ENCODE results near the gene MRS2. TPM values are rescaled to one million over a fixed set of nuclear protein-coding genes. Genes with fewer than 3 reads are reported as not detected.

MRS2 gene
- total and polyA plus RNA-seq, 9 of the 15 experiments (the other 6 are each of a cell fraction or from before 2014, with no cell fraction given) = 14.6 to 57.9 (median 48.1) TPM

DNA sequence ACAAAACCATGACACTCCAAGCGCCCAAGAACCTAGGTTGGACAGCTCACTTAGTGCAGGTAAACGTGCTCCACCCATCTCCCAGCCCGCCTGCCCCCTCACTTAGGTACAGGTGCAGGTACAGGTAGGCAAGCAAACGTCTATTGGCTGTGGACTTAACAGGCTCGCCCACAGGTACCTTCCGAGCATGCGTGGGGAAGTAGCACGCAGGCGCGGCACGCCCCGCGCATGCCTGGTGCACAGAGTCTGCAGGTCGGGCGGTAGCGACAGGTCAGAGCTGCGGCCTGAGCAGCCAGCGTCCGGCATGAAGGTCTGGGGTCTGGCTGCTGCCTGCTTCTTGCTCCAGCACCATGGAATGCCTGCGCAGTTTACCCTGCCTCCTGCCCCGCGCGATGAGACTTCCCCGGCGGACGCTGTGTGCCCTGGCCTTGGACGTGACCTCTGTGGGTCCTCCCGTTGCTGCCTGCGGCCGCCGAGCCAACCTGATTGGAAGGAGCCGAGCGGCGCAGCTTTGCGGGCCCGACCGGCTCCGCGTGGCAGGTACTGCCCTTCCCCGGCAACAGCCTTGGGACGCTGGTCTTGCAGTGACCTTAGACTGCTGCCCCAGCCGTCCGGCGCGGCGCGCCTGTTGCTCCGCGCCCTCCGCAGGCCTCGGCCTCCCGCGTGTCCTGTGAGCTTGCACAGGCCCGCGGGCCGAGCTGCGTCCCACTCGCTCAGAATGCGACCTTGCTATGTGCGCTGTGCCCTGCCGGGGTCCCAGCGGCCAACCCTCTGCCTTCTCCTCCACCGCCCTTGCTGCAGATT, at the start of gene MRS2 (continued):
- peak; percentile 42 for TF ChIP-seq POU5F1 (IDR thresholded peaks at IDR 0.05; ENCODE audit: borderline replicate concordance, low read depth, low read length, partially characterized antibody)
- TF ChIP-seq, protein P1, sequence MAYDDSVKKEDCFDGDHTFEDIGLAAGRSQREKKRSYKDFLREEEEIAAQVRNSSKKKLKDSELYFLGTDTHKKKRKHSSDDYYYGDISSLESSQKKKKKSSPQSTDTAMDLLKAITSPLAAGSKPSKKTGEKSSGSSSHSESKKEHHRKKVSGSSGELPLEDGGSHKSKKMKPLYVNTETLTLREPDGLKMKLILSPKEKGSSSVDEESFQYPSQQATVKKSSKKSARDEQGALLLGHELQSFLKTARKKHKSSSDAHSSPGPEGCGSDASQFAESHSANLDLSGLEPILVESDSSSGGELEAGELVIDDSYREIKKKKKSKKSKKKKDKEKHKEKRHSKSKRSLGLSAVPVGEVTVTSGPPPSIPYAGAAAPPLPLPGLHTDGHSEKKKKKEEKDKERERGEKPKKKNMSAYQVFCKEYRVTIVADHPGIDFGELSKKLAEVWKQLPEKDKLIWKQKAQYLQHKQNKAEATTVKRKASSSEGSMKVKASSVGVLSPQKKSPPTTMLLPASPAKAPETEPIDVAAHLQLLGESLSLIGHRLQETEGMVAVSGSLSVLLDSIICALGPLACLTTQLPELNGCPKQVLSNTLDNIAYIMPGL (CRISPR knock-in tag; IDR thresholded peaks at IDR 0.05) = peak; percentile 84
- peak; percentile 24; the same call in 1 of the 2 replicates for TF ChIP-seq ZNF274 (IDR thresholded peaks at IDR 0.05; ENCODE audit: borderline replicate concordance, low read depth, low read length)
- no peak for TF ChIP-seq MAFG (tag; conservative IDR thresholded peaks at IDR 0.05)
- TF ChIP-seq CUX1 (CRISPR knock-in tag; IDR thresholded peaks at IDR 0.05) = no peak
- TF ChIP-seq HDAC2 (IDR thresholded peaks at IDR 0.05) = no peak
- no peak for TF ChIP-seq TRIM24 (IDR thresholded peaks at IDR 0.05)
- peak; percentile 46 for TF ChIP-seq PHF20 (IDR thresholded peaks at IDR 0.05; ENCODE audit: partially characterized antibody)
- TF ChIP-seq CREM (IDR thresholded peaks at IDR 0.05; ENCODE audit: low read depth) = peak; percentile 49; the same call in 1 of the 2 replicates
- peak; percentile 49; the same call in 1 of the 2 replicates for TF ChIP-seq BHLHE40 (IDR thresholded peaks at IDR 0.05; ENCODE audit: low read length)
- TF ChIP-seq RB1 (IDR thresholded peaks at IDR 0.05; ENCODE audit: low read depth) = peak; percentile 52
- TF ChIP-seq, protein P2, sequence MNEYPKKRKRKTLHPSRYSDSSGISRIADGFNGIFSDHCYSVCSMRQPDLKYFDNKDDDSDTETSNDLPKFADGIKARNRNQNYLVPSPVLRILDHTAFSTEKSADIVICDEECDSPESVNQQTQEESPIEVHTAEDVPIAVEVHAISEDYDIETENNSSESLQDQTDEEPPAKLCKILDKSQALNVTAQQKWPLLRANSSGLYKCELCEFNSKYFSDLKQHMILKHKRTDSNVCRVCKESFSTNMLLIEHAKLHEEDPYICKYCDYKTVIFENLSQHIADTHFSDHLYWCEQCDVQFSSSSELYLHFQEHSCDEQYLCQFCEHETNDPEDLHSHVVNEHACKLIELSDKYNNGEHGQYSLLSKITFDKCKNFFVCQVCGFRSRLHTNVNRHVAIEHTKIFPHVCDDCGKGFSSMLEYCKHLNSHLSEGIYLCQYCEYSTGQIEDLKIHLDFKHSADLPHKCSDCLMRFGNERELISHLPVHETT (CRISPR knock-in tag; conservative IDR thresholded peaks at IDR 0.05 in 1 of 2, IDR thresholded peaks at IDR 0.05 in 1 of 2) = 0 out of 4 replicates have a peak, but pooled peaks of 1 of the 2 experiments have one; percentile 8
- 0 out of 2 replicates have a peak, but pooled peaks have one; percentile 20 for TF ChIP-seq CEBPG (CRISPR knock-in tag; IDR thresholded peaks at IDR 0.05)
- TF ChIP-seq CEBPG (tag; conservative IDR thresholded peaks at IDR 0.05 in 1 of 2, IDR thresholded peaks at IDR 0.05 in 1 of 2) = 0 out of 4 replicates have a peak, but pooled peaks of 1 of the 2 experiments have one; percentile 21
- 0 out of 2 replicates have a peak, but pooled peaks have one; percentile 55 for TF ChIP-seq HOMEZ (CRISPR knock-in tag; IDR thresholded peaks at IDR 0.05)
- peak in 1 of 2 experiments; percentile 75; a peak in 2 of 4 replicates for TF ChIP-seq SIN3A (IDR thresholded peaks at IDR 0.05; ENCODE audit: borderline replicate concordance in 2 of 2, control insufficient read depth in 1 of 2, low read depth in 2 of 2, low read length in 2 of 2)

All from K562 (cell line).